ENCODE measurements around the gene SP140L. TPM values are rescaled to one million over a fixed set of nuclear protein-coding genes. Genes with fewer than 3 reads are reported as not detected.

SP140L gene
- total and polyA plus RNA-seq, 8 donors, result 3.1 to 10.9 (median 5.0) TPM

DNA sequence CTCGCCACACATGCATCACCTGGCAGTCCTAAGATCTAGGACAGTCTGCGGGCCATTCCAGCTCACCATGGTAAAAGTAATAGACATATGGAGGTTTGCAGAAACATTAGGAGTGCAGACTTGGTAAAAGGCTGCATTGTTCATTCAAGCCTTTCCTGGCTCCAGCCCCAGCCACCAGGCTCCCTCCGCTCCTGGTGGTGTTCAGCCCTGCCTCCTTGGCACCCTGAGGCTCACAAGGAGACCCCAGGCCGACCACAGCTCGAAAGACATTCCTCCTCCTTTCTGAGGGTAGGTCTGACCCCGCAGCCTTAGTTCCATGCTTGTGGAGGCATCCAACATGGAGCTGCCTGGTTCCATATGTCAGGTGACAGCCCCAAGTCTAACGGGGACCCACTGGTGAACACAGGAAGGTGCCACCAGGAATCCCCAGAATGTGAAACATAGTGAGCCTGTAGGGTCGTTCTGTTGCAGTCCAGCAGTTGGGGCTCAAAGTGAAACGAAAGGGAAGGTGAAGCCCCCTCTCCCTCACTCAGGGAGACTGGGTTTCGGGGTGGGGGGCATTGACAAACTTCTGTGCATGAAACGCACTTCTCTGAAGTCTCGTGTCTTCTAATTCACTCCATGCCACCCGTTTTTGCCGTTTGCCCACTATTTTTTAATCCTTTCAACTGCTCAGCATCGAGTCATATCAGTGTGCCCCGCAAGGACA lies 84.0 kb downstream of the SP140L start:
- intact Hi-C loops (cut with DNase I), result no loop called here
- FAIRE-seq (no peak), ATAC-seq (no peak), DNase-seq (no peak)
- Histone ChIP-seq H3K4me3 (peak overlapping the region; percentile 34 to 69 (median 50)), H3K27ac (peak overlapping the region; percentile 62 to 88 (median 74)), H3K27me3 (no peaks in the 10 kb centered on the region), H3K36me3 (no peaks in the 10 kb centered on the region), H3K4me1 (no peaks in the 10 kb centered on the region), H3K9me3 (no peaks in the 10 kb centered on the region)
- WGBS, 2 donors, result 37 to 42% methylated on average over 16 of the region's 16 CpGs
- no peak for TF ChIP-seq CTCF (IDR thresholded peaks at IDR 0.05)

GRCh38 chr2:230411570-230412370 lies 84.8 kb downstream of the SP140L start:
- ATAC-seq (peak; percentile 73 to 86 (median 82)), FAIRE-seq (no peak), DNase-seq (peak; percentile 48 to 85 (median 61))
- intact Hi-C loops (cut with DNase I), result no loop called here
- TF ChIP-seq CTCF (IDR thresholded peaks at IDR 0.05), result no peak
- Histone ChIP-seq H3K27ac (peak overlapping the region; percentile 62 to 88 (median 74)), H3K9me3 (no peaks in the 10 kb centered on the region), H3K4me3 (peak overlapping the region; percentile 34 to 69 (median 50)), H3K36me3 (no peaks in the 10 kb centered on the region), H3K27me3 (no peaks in the 10 kb centered on the region), H3K4me1 (no peaks in the 10 kb centered on the region)
- 1% methylated on average over 57 of the region's 57 CpGs for WGBS, 2 donors

DNA sequence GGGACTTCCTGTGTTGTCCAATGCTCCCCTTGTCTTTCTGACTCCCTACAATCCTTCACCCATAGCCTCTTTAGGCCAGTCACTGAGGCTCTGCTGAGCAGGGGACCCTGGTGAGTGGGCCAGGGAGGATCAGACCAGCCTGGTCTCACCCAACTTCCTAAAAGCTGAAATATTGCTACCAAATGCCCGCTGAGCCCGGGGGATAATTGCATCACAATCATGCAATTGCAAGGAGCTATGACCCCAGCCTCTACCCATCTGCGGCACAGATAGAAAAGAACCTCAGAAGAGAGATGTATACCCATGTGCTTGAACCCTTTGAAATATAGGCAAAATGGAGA lies 85.3 kb downstream of the SP140L start:
- DNase-seq (no peak), FAIRE-seq (no peak), ATAC-seq (no peak)
- intact Hi-C loops (cut with DNase I), result no loop called here
- Histone ChIP-seq H3K27ac (peak overlapping the region; percentile 62 to 88 (median 74)), H3K9me3 (no peaks in the 10 kb centered on the region), H3K4me3 (peak overlapping the region; percentile 34 to 69 (median 50)), H3K4me1 (peaks cover 0 to 3% (median 0%) of the 10 kb centered on the region in 3 donors), H3K27me3 (no peaks in the 10 kb centered on the region), H3K36me3 (no peaks in the 10 kb centered on the region)
- TF ChIP-seq CTCF (IDR thresholded peaks at IDR 0.05), result no peak
- WGBS, 2 donors, result 86 to 90% methylated on average over 3 of the region's 3 CpGs

- no peaks in the 10 kb centered on the region for H3K9me3 ChIP-seq
- no peaks in the 10 kb centered on the region for H3K27me3 ChIP-seq
- WGBS, 2 donors, result 91 to 96% methylated on average over 9 of the region's 9 CpGs
- H3K36me3 ChIP-seq, result no peaks in the 10 kb centered on the region
- DNase-seq (no peak), ATAC-seq (no peak), FAIRE-seq (no peak)
- H3K27ac ChIP-seq, result no peak overlapping the region
- TF ChIP-seq CTCF (IDR thresholded peaks at IDR 0.05), result no peak
- peaks cover 4 to 7% (median 5%) of the 10 kb centered on the region in 3 donors for H3K4me1 ChIP-seq
- no peak overlapping the region for H3K4me3 ChIP-seq
- intact Hi-C loops (cut with DNase I), result no loop called here
These were observed 85.9 kb downstream of the SP140L start for GRCh38 chr2:230412846-230413245.

DNA sequence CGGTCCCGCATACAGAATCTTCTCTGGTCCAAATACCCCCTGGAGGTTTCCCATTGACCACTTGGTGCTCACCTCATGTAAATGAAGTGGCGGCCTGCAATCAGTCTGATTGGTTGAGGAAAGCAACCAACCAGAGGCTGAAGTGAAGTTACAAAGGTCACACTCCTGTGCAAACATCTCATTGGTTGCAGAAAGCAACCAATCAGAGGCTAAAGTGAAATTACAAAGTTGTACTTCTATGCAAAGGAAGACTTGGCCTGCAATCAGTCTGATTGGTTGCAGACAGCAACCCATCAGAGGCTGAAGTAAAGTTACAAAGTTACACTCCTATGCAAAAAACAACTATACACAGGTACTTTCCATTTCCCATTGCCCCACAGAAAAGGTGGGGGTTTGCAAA lies 86.5 kb downstream of the SP140L start:
- WGBS, 2 donors, result 97 to 98% methylated on average over 3 of the region's 3 CpGs
- no peak for TF ChIP-seq CTCF (IDR thresholded peaks at IDR 0.05)
- peaks cover 9 to 11% (median 10%) of the 10 kb centered on the region in 3 donors for H3K4me1 ChIP-seq
- no peaks in the 10 kb centered on the region for H3K9me3 ChIP-seq
- H3K27me3 ChIP-seq, result no peaks in the 10 kb centered on the region
- H3K36me3 ChIP-seq, result no peaks in the 10 kb centered on the region
- DNase-seq (no peak), ATAC-seq (no peak), FAIRE-seq (no peak)
- no peak overlapping the region for H3K27ac ChIP-seq
- H3K4me3 ChIP-seq, result no peak overlapping the region
- intact Hi-C loops (cut with DNase I), result no loop called here
